Measurements from ENCODE around the gene RIMKLB.

Gene RIMKLB

GRCh38 chr12:8697476-8698131, at the start of gene RIMKLB:
TSS of gene RIMKLB (plus strand) at chr12:8697991. CDS start at chr12:8713867, 15,876 bp downstream.
- peak; percentile 54 to 65 for DNase-seq (ENCODE audit: low read depth in 2 of 2)

- DNase-seq (ENCODE audit: low read depth in 2 of 2), result peak in 1 of 2 donors; percentile 5
Observed at GRCh38 chr12:8648576-8649205, 49.1 kb upstream of the RIMKLB start.

- no peak for DNase-seq (ENCODE audit: low read depth in 2 of 2)
Observed at GRCh38 chr12:8655421-8655820, 42.4 kb upstream of the RIMKLB start.

- DNase-seq (ENCODE audit: low read depth in 2 of 2), result no peak
Observed at GRCh38 chr12:8658346-8658745, 39.4 kb upstream of the RIMKLB start.

GRCh38 chr12:8661016-8661415, 36.8 kb upstream of the RIMKLB start:
- no peak for DNase-seq (ENCODE audit: low read depth in 2 of 2)

- DNase-seq (ENCODE audit: low read depth in 2 of 2), result no peak
Observed at GRCh38 chr12:8661751-8662150, 36.0 kb upstream of the RIMKLB start.

GRCh38 chr12:8662593-8662992, 35.2 kb upstream of the RIMKLB start, which contains the start of gene MFAP5:
TSS of gene MFAP5 (minus strand) at chr12:8662826. CDS start at chr12:8662104, 722 bp downstream.
- DNase-seq (ENCODE audit: low read depth in 2 of 2), result no peak

- no peak for DNase-seq (ENCODE audit: low read depth in 2 of 2)
Observed at GRCh38 chr12:8664228-8664913, 33.4 kb upstream of the RIMKLB start.

GRCh38 chr12:8665759-8666158, 32.0 kb upstream of the RIMKLB start:
- DNase-seq (ENCODE audit: low read depth in 2 of 2), result no peak

- no peak for DNase-seq (ENCODE audit: low read depth in 2 of 2)
Observed at GRCh38 chr12:8667270-8667669, 30.5 kb upstream of the RIMKLB start.

- no peak for DNase-seq (ENCODE audit: low read depth in 2 of 2)
Observed at GRCh38 chr12:8668441-8668840, 29.4 kb upstream of the RIMKLB start.

- no peak for DNase-seq (ENCODE audit: low read depth in 2 of 2)
Observed at GRCh38 chr12:8672381-8672780, 25.4 kb upstream of the RIMKLB start.

- no peak for DNase-seq (ENCODE audit: low read depth in 2 of 2)
Observed at GRCh38 chr12:8675591-8676036, 22.2 kb upstream of the RIMKLB start.

- DNase-seq (ENCODE audit: low read depth in 2 of 2), result no peak
Observed at GRCh38 chr12:8676651-8677050, 21.1 kb upstream of the RIMKLB start.

- DNase-seq (ENCODE audit: low read depth in 2 of 2), result no peak
Observed at GRCh38 chr12:8677362-8677761, 20.4 kb upstream of the RIMKLB start.

GRCh38 chr12:8678661-8679111, 19.1 kb upstream of the RIMKLB start:
- DNase-seq (ENCODE audit: low read depth in 2 of 2), result no peak

- no peak for DNase-seq (ENCODE audit: low read depth in 2 of 2)
Observed at GRCh38 chr12:8680533-8680932, 17.3 kb upstream of the RIMKLB start.

- no peak for DNase-seq (ENCODE audit: low read depth in 2 of 2)
Observed at GRCh38 chr12:8681129-8681884, 16.5 kb upstream of the RIMKLB start.

- DNase-seq (ENCODE audit: low read depth in 2 of 2), result no peak
Observed at GRCh38 chr12:8685051-8685450, 12.7 kb upstream of the RIMKLB start.

GRCh38 chr12:8687846-8688601, 9.8 kb upstream of the RIMKLB start:
- DNase-seq (ENCODE audit: low read depth in 2 of 2), result no peak

GRCh38 chr12:8689681-8690080, 8.1 kb upstream of the RIMKLB start:
- no peak for DNase-seq (ENCODE audit: low read depth in 2 of 2)
